ENCODE results near the gene EAPP. TPM values are rescaled to one million over a fixed set of nuclear protein-coding genes. Genes with fewer than 3 reads are reported as not detected.
"Not testable (repeated sequence)": the region's sequence is repeated elsewhere in the genome, so short reads cannot be mapped to it uniquely, and the experiment has no call there.

The EAPP gene
- total RNA-seq, 4 donors from 2014 or later: 24.3 to 43.1 (median 37.5) TPM

GRCh38 chr14:34482463-34482862 lies 57.0 kb downstream of the EAPP start:
- no peak for TF ChIP-seq POLR2A (IDR thresholded peaks at IDR 0.05)
- TF ChIP-seq EP300 (IDR thresholded peaks at IDR 0.05): no peak
- no peak for TF ChIP-seq CTCF (IDR thresholded peaks at IDR 0.05)
- no peak for TF ChIP-seq POLR2AphosphoS5 (IDR thresholded peaks at IDR 0.05)
- ATAC-seq: no peak
- WGBS, 2 donors (ENCODE audit: low coverage in 1 of 2): 92 to 93% methylated on average over 2 of the region's 2 CpGs
- Histone ChIP-seq H3K4me1 (no peaks in the 10 kb centered on the region), H3K27ac (no peak overlapping the region), H3K9me3 (no peaks in the 10 kb centered on the region), H3K27me3 (no peaks in the 10 kb centered on the region), H3K36me3 (no peaks in the 10 kb centered on the region), H3K4me3 (no peak overlapping the region)

GRCh38 chr14:34479694-34480093 lies 59.8 kb downstream of the EAPP start:
- Histone ChIP-seq H3K36me3 (no peaks in the 10 kb centered on the region), H3K4me1 (no peaks in the 10 kb centered on the region), H3K27ac (no peak overlapping the region), H3K27me3 (no peaks in the 10 kb centered on the region), H3K4me3 (no peak overlapping the region), H3K9me3 (no peaks in the 10 kb centered on the region)
- TF ChIP-seq CTCF (IDR thresholded peaks at IDR 0.05) (no peak), EP300 (IDR thresholded peaks at IDR 0.05) (no peak), POLR2AphosphoS5 (IDR thresholded peaks at IDR 0.05) (no peak), POLR2A (IDR thresholded peaks at IDR 0.05) (no peak)
- ATAC-seq: no peak
- 90 to 94% methylated on average over 3 to 4 of the region's 4 CpGs for WGBS, 2 donors (ENCODE audit: low coverage in 1 of 2)

GRCh38 chr14:34478261-34478660 lies 61.2 kb downstream of the EAPP start:
- Histone ChIP-seq H3K4me3 (no peak overlapping the region), H3K4me1 (no peaks in the 10 kb centered on the region), H3K9me3 (no peaks in the 10 kb centered on the region), H3K27me3 (no peaks in the 10 kb centered on the region), H3K27ac (no peak overlapping the region), H3K36me3 (no peaks in the 10 kb centered on the region)
- ATAC-seq: no peak
- 70 to 100% methylated on average over 1 of the region's 1 CpG for WGBS, 2 donors (ENCODE audit: low coverage in 1 of 2)
- no peak for TF ChIP-seq CTCF (IDR thresholded peaks at IDR 0.05)
- TF ChIP-seq EP300 (IDR thresholded peaks at IDR 0.05): no peak
- TF ChIP-seq POLR2AphosphoS5 (IDR thresholded peaks at IDR 0.05): no peak
- TF ChIP-seq POLR2A (IDR thresholded peaks at IDR 0.05): no peak

- H3K27ac ChIP-seq, H3K9me3 ChIP-seq, H3K27me3 ChIP-seq, H3K4me1 ChIP-seq, H3K36me3 ChIP-seq, ATAC-seq, H3K4me3 ChIP-seq: not testable (repeated sequence)
- WGBS, 2 donors (ENCODE audit: low coverage in 1 of 2): no CpG with 5 or more reads among the region's 31 CpGs
Observed at GRCh38 chr14:34476036-34476435, 63.5 kb downstream of the EAPP start.

GRCh38 chr14:34475163-34475562 lies 64.3 kb downstream of the EAPP start:
- no peak for TF ChIP-seq EP300 (IDR thresholded peaks at IDR 0.05)
- no peak for TF ChIP-seq CTCF (IDR thresholded peaks at IDR 0.05)
- TF ChIP-seq POLR2AphosphoS5 (IDR thresholded peaks at IDR 0.05): no peak
- no peak for TF ChIP-seq POLR2A (IDR thresholded peaks at IDR 0.05)
- Histone ChIP-seq H3K27me3 (no peaks in the 10 kb centered on the region), H3K9me3 (no peaks in the 10 kb centered on the region), H3K4me3 (no peak overlapping the region), H3K4me1 (no peaks in the 10 kb centered on the region), H3K27ac (no peak overlapping the region), H3K36me3 (no peaks in the 10 kb centered on the region)
- ATAC-seq: no peak
- 92% methylated on average over 1 of the region's 6 CpGs; no CpG with 5 or more reads in 1 of the 2 donors for WGBS, 2 donors (ENCODE audit: low coverage in 1 of 2)
